Measurements from ENCODE around the gene DPP9. TPM values are rescaled to one million over a fixed set of nuclear protein-coding genes. Genes with fewer than 3 reads are reported as not detected.
"Not testable (repeated sequence)": the region's sequence is repeated elsewhere in the genome, so short reads cannot be mapped to it uniquely, and the experiment has no call there.

DPP9 gene
- total RNA-seq, 1 experiment from 2014 or later: 129 TPM

DNA sequence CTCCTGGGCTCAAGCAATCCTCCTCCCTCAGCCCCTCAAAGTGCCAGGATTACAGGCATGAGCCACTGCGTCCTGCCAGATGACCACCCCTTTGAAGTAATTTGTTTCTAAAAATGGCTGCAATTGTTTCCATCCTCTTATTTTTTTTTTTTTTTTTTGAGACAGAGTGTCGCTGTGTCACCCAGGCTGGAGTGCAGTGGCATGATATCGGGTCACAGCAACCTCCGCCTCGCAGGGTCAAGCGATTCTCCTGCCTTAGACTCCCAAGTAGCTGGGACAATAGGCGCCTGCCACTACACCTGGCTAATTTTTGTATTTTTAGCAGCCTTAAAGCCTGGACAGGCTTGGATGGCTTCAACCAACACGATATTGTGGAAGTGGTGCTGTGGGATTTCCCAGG is 22.3 kb upstream of the DPP9 start:
- peaks cover 9% of the 10 kb centered on the region; the same call in 1 of the 2 replicates for H3K4me1 ChIP-seq (ENCODE audit: insufficient read depth, low read length)
- no peak overlapping the region for H3K27ac ChIP-seq (ENCODE audit: low read length)
- ATAC-seq (no peak), DNase-seq (no peak)
- H3F3A ChIP-seq (ENCODE audit: low read length, unreplicated experiment): no peaks in the 10 kb centered on the region
- no peak overlapping the region for H3K4me2 ChIP-seq (ENCODE audit: low read length)
- H3K9ac ChIP-seq (ENCODE audit: low read length): no peak overlapping the region
- no peaks in the 10 kb centered on the region for H3K36me3 ChIP-seq (ENCODE audit: low read depth, low read length)
- intact Hi-C loops (cut with micrococcal nuclease): no loop called here
- H3K79me2 ChIP-seq (ENCODE audit: low read length): no peaks in the 10 kb centered on the region
- peaks cover 10% of the 10 kb centered on the region; the same call in 1 of the 2 replicates for H3K27me3 ChIP-seq (ENCODE audit: low read length)
- TF ChIP-seq, protein P1, sequence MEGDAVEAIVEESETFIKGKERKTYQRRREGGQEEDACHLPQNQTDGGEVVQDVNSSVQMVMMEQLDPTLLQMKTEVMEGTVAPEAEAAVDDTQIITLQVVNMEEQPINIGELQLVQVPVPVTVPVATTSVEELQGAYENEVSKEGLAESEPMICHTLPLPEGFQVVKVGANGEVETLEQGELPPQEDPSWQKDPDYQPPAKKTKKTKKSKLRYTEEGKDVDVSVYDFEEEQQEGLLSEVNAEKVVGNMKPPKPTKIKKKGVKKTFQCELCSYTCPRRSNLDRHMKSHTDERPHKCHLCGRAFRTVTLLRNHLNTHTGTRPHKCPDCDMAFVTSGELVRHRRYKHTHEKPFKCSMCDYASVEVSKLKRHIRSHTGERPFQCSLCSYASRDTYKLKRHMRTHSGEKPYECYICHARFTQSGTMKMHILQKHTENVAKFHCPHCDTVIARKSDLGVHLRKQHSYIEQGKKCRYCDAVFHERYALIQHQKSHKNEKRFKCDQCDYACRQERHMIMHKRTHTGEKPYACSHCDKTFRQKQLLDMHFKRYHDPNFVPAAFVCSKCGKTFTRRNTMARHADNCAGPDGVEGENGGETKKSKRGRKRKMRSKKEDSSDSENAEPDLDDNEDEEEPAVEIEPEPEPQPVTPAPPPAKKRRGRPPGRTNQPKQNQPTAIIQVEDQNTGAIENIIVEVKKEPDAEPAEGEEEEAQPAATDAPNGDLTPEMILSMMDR (conservative IDR thresholded peaks at IDR 0.05; ENCODE audit: low read depth, low read length): no peak
- TF ChIP-seq EZH2 (IDR thresholded peaks at IDR 0.05; ENCODE audit: low read length, unreplicated experiment) (no peak), EZH2phosphoT487 (IDR thresholded peaks at IDR 0.05; ENCODE audit: borderline replicate concordance, low read length) (no peak)
- H2AFZ ChIP-seq (ENCODE audit: low read length): no peak overlapping the region
- H3K4me3 ChIP-seq (ENCODE audit: low read length): no peak overlapping the region
- no peaks in the 10 kb centered on the region for H4K20me1 ChIP-seq (ENCODE audit: low read length)
- H3K9me3 ChIP-seq (ENCODE audit: low read length): no peaks in the 10 kb centered on the region
- CTCF ChIA-PET: no interaction called here
- POLR2A ChIA-PET (ENCODE audit: unreplicated experiment): no interaction called here
- BruUV-seq (replicated peaks): no TSS peak
- H3K9me2 ChIP-seq (replicated peaks; ENCODE audit: low read length): no peaks in the 10 kb centered on the region

DNA sequence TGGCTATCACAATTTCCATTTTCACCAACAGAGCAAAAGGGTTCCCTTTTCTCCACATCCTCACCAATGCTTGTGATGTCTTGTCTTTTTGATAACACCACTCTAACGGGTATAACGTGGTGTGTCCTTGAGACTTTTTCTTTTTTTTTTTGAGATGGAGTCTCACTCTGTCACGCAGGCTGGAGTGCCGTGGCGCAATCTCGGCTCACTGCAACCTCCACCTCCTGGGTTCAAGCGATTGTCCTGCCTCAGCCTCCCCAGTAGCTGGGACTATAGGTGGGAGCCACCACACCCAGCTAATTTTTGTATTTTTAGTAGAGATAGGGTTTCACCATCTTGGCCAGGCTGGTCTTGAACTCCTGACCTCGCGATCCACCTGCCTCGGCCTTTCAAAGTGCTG is 21.5 kb upstream of the DPP9 start:
- POLR2A ChIA-PET (ENCODE audit: unreplicated experiment); H3K4me3 ChIP-seq (ENCODE audit: low read length); H3K27ac ChIP-seq (ENCODE audit: low read length); intact Hi-C loops (cut with micrococcal nuclease); H3K9me3 ChIP-seq (ENCODE audit: low read length); H3K4me1 ChIP-seq (ENCODE audit: insufficient read depth, low read length); BruUV-seq (replicated peaks); H4K20me1 ChIP-seq (ENCODE audit: low read length); H2AFZ ChIP-seq (ENCODE audit: low read length); H3K9me2 ChIP-seq (replicated peaks; ENCODE audit: low read length); H3K36me3 ChIP-seq (ENCODE audit: low read depth, low read length); DNase-seq; ATAC-seq; H3K9ac ChIP-seq (ENCODE audit: low read length); H3K79me2 ChIP-seq (ENCODE audit: low read length); H3K27me3 ChIP-seq (ENCODE audit: low read length); H3F3A ChIP-seq (ENCODE audit: low read length, unreplicated experiment): not testable (repeated sequence)
- H3K4me2 ChIP-seq (ENCODE audit: low read length): peak overlapping the region; percentile 4; the same call in 1 of the 2 replicates
- CTCF ChIA-PET: interaction anchor here (1.6 kb wide), 1 partner anchor 46 kb away, joined by 4 read pairs; the partner anchor contains the start of gene FEM1A

DNA sequence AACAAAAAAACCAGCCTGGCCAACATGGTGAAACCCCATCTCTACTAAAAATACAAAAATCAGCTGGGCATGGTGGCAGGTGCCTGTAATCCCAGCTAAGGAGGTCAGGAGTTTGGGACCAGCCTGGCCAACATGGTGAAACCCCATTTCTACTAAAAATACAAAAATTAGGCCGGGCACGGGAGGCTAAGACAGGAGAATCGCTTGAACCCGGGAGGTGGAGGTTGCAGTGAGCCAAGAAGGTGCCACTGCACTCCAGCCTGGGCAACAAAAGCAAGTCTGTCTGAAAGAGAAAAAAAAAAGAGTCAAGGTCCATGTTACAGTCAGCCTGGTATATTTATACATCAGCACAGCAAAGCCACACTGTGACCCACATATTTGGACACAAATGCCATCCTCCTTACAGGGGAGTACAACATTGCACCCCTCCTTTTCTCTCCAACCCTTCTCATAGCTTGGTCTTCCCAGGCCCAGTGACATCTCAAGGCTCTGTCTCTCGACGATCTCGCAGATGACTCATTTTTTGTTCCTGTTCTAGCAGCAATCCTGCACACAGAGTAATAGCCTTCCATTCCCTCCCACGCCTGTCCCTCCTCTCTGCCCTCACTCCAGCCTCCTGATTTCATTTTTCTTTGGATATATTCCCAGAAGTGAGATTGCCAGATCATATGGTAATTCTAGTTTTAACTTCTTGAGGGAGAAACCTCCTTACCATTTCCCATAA is 21.0 kb upstream of the DPP9 start:
- H4K20me1 ChIP-seq (ENCODE audit: low read length): no peaks in the 10 kb centered on the region
- intact Hi-C loops (cut with micrococcal nuclease): no loop called here
- DNase-seq (peak; percentile 88), ATAC-seq (peak; percentile 99)
- H3K4me1 ChIP-seq (ENCODE audit: insufficient read depth, low read length): peaks cover 9% of the 10 kb centered on the region; the same call in 1 of the 2 replicates
- H3K4me2 ChIP-seq (ENCODE audit: low read length): peak overlapping the region; percentile 4
- H3K27ac ChIP-seq (ENCODE audit: low read length): no peak overlapping the region
- BruUV-seq (replicated peaks): no TSS peak
- H3K79me2 ChIP-seq (ENCODE audit: low read length): no peaks in the 10 kb centered on the region
- peaks cover 10% of the 10 kb centered on the region; the same call in 1 of the 2 replicates for H3K27me3 ChIP-seq (ENCODE audit: low read length)
- no peak overlapping the region for H2AFZ ChIP-seq (ENCODE audit: low read length)
- ChIA-PET CTCF (interaction anchor here (1.6 kb wide), 1 partner anchor 47 kb away, joined by 4 read pairs; the partner anchor contains the start of gene FEM1A), POLR2A (ENCODE audit: unreplicated experiment) (no interaction called here)
- H3K36me3 ChIP-seq (ENCODE audit: low read depth, low read length): no peaks in the 10 kb centered on the region
- H3K9me2 ChIP-seq (replicated peaks; ENCODE audit: low read length): no peaks in the 10 kb centered on the region
- no peak overlapping the region for H3K4me3 ChIP-seq (ENCODE audit: low read length)
- TF ChIP-seq EZH2phosphoT487 (IDR thresholded peaks at IDR 0.05; ENCODE audit: borderline replicate concordance, low read length) (no peak), EZH2 (IDR thresholded peaks at IDR 0.05; ENCODE audit: low read length, unreplicated experiment) (no peak)
- TF ChIP-seq, protein P1 (conservative IDR thresholded peaks at IDR 0.05; ENCODE audit: low read depth, low read length): no peak
- no peaks in the 10 kb centered on the region for H3K9me3 ChIP-seq (ENCODE audit: low read length)
- no peaks in the 10 kb centered on the region for H3F3A ChIP-seq (ENCODE audit: low read length, unreplicated experiment)
- H3K9ac ChIP-seq (ENCODE audit: low read length): no peak overlapping the region
